Peyer's patch (tissue), 4 donors: Measurements from ENCODE around the gene CFAP43. TPM values are rescaled to one million over a fixed set of nuclear protein-coding genes. Genes with fewer than 3 reads are reported as not detected.
A peak's percentile ranks its signal among the peaks of the same experiment; 100 is the strongest.

Experiments used
- DNase-seq, 3 donors: peaks; one replicate each; pipeline ENCODE4 v3.0.0-alpha.2; 2017 to 2019
- H3K27ac ChIP-seq, 4 donors: fragments of 200-600 bp; sonication (generic); one replicate each; pipeline ENCODE4 v1.5.1; 2016 to 2019
- H3K27me3 ChIP-seq, 2 donors: fragments of 200-600 bp; sonication (generic); one replicate each; pipeline ENCODE4 v1.5.1; 2019
- H3K36me3 ChIP-seq, 3 donors: fragments of 200-600 bp; sonication (generic); one replicate each; pipeline ENCODE4 v1.5.1; 2016 to 2019
- H3K4me1 ChIP-seq, 4 donors: fragments of 200-600 bp; sonication (generic); one replicate each; pipeline ENCODE4 v1.5.1; 2016 to 2019
- H3K4me3 ChIP-seq, 4 donors: fragments of 200-600 bp; sonication (generic); 1 replicate in 3 of 4; 2 replicates in 1 of 4; pipeline ENCODE4 v1.5.1; 2016 to 2019; ENCODE audit warnings: mild to moderate bottlenecking in 1 of 4
- H3K9me3 ChIP-seq, 4 donors: fragments of 200-600 bp; sonication (generic); one replicate each; pipeline ENCODE4 v1.5.1; 2016 to 2019; ENCODE audit warnings: mild to moderate bottlenecking in 1 of 4
- POLR2A ChIP-seq, 2 donors: fragments of 450-650 bp; IDR thresholded peaks; one replicate each; pipeline ENCODE4 v1.5.1; 2017; ENCODE audit warnings: antibody characterized with exemption in 2 of 2, mild to moderate bottlenecking in 2 of 2, moderate library complexity in 2 of 2
- total RNA-seq, 4 donors: library from RNA; depleted of rRNA; stranded (reverse); fragments of >200 nt; gene quantifications; one replicate each; pipeline ENCODE4 v1.1.0, GENCODE V29; 2016
- TF ChIP-seq, protein P1 (sequence below), 6 experiments: fragments of 450-650 bp in 4 of 6; fragments of 200-600 bp in 2 of 6; sonication (generic) in 1 of 6; IDR thresholded peaks; one replicate each; pipeline ENCODE4 v1.5.1; 2017 to 2019; ENCODE audit warnings: antibody characterized with exemption in 6 of 6, mild to moderate bottlenecking in 3 of 6, moderate library complexity in 1 of 6

Gene CFAP43
- total RNA-seq, 4 donors from 2014 or later, result 0.27 to 12.4 (median 0.76) TPM; not detected in 1

DNA sequence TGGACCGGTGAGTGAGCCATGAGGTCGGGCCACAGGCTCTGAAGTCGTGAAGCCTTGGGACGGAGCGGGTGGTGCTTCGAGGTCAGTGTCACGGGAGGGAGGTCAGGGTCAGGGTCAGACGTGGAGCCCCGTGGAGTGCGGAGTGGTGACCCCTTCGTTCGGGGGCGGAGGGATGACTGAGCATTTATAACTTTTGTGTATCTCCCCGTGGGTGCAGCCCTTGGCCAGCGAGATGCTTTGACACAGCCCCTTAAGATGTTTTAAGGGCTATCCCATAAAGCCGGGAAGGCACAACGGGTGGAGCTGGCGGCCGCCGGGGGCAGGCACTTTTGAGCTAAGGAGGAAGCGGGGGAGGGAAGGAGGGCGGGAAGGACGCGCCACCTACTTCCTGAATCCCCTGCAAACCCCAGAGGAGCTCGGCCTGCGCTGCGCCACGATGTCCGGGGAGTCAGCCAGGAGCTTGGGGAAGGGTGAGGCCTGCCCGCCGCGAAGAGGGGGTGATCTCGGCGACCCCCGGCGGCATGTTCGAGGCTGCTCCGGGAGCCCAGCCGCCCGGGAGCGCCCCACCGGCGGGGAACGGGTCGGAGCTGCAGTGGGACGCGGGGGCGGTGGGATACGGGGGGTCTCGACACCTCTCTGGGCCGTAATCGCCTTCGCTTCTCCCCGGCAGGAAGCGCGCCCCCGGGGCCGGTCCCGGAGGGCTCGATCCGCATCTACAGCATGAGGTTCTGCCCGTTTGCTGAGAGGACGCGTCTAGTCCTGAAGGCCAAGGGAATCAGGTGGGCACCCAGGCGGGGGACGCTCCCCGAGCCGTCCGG, 22.5 kb upstream of the CFAP43 start, which contains the start of gene GSTO1:
Gene GSTO1, plus strand, starts transcription at position 400 of the 818 bp plus-strand sequence. Its CDS starts 37 bp downstream, at position 437.
- peak; percentile 78 to 90 (median 81) for DNase-seq
- Histone ChIP-seq H3K4me1 (peaks cover 0 to 44% (median 12%) of the 10 kb centered on the region in 4 donors), H3K36me3 (peaks cover 0 to 25% (median 0%) of the 10 kb centered on the region in 3 donors), H3K27ac (peak within 1 kb of the TSS; percentile 94 to 96 (median 94)), H3K4me3 (peak within 1 kb of the TSS; percentile 71 to 97 (median 81)), H3K27me3 (no peaks in the 10 kb centered on the region), H3K9me3 (no peaks in the 10 kb centered on the region)
- peak; percentile 44 to 59 for TF ChIP-seq POLR2A (IDR thresholded peaks at IDR 0.05)
- TF ChIP-seq, protein P1, sequence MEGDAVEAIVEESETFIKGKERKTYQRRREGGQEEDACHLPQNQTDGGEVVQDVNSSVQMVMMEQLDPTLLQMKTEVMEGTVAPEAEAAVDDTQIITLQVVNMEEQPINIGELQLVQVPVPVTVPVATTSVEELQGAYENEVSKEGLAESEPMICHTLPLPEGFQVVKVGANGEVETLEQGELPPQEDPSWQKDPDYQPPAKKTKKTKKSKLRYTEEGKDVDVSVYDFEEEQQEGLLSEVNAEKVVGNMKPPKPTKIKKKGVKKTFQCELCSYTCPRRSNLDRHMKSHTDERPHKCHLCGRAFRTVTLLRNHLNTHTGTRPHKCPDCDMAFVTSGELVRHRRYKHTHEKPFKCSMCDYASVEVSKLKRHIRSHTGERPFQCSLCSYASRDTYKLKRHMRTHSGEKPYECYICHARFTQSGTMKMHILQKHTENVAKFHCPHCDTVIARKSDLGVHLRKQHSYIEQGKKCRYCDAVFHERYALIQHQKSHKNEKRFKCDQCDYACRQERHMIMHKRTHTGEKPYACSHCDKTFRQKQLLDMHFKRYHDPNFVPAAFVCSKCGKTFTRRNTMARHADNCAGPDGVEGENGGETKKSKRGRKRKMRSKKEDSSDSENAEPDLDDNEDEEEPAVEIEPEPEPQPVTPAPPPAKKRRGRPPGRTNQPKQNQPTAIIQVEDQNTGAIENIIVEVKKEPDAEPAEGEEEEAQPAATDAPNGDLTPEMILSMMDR (IDR thresholded peaks at IDR 0.05), result peak in 1 of 6 experiments; percentile 5

DNA sequence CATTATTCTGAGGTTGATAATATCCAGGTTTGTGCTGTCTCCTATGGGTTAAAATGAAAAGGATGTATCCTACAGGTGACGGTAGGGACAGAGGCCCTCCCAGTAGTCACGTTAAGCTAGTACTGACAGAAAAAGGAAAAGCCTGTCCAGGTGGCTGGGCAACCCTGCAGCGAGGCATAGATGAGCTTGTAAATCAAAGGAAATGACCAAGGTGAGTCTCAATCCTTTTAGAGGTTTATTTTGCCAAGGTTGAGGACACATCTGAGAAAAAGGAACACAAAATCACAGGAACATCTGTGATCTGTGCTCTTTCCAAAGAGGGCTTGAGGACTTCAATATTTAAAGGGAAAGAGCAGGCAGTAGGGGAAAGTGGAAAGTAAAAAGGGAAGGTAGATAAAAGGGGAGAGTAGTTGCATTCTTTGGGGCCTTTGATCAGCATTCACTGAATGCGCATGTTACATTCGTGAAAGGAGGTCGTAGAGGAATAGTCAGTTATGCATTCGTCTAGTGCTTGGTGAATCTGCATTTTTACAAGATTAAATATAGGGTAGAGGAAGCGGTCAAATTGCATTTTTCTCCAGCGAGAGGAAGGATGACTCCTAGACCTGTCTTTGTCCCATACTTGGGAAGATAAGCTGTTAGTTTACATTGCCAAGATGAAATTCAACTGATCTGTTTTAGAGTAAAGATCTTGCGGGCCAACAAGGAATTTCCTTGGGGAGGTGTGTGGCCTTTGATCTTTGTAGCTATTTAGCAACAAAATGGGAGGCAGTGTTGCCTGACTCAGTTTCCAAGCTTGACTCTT, 21.6 kb upstream of the CFAP43 start:
- TF ChIP-seq, protein P1 (IDR thresholded peaks at IDR 0.05), result no peak
- TF ChIP-seq POLR2A (IDR thresholded peaks at IDR 0.05), result no peak
- Histone ChIP-seq H3K27ac (peak overlapping the region; percentile 94 to 96 (median 94)), H3K9me3 (no peaks in the 10 kb centered on the region), H3K4me1 (peaks cover 0 to 40% (median 12%) of the 10 kb centered on the region in 4 donors), H3K36me3 (peaks cover 0 to 16% (median 0%) of the 10 kb centered on the region in 3 donors), H3K4me3 (peak overlapping the region; percentile 71 to 97 (median 81)), H3K27me3 (no peaks in the 10 kb centered on the region)
- DNase-seq, result no peak

DNA sequence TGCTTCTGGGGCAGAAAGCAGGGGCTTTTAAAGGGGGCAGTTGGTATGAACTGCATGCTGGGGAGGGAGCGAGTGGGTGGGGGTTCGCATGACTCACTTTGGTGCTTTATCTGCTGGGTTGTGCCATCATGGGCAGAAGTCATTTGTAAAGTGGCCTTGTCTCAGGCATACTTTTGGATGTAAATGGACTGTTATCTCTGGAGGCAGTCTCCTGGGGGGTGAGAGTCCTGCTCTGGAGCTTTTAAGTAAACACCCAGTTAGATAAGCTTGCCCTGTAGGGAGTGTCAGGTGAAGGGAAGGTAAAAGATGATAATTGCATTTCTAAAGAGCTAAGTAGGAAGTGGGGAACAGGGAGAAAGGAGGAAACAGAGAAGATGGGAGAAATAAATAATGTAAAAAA, 20.9 kb upstream of the CFAP43 start:
- Histone ChIP-seq H3K27me3 (no peaks in the 10 kb centered on the region), H3K27ac (peak overlapping the region in 2 of 4 donors; percentile 94 to 96), H3K4me1 (peaks cover 0 to 35% (median 12%) of the 10 kb centered on the region in 4 donors), H3K36me3 (peaks cover 0 to 9% (median 0%) of the 10 kb centered on the region in 3 donors), H3K4me3 (no peak overlapping the region), H3K9me3 (no peaks in the 10 kb centered on the region)
- no peak for TF ChIP-seq POLR2A (IDR thresholded peaks at IDR 0.05)
- TF ChIP-seq, protein P1 (IDR thresholded peaks at IDR 0.05), result no peak
- DNase-seq, result peak in 2 of 3 donors; percentile 59 to 65

DNA sequence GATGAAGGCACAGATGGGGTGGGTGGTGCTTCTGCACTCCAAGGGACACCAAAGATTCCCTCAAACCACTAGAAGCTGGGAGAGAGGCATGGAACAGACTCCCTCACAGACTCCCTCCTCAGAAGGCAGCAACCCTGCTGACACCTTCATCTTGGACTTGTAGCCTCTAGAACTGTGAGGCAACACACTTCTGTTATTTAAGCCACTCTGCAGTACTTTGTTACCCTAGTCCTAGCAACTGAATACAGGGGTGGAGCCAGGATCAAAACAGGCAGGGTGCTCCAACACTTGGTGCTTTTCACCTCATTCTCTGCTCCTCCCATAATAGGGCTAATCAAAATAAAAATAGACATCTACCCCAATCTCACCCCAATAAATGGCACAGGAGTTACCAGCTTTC, 20.2 kb upstream of the CFAP43 start:
- H3K9me3 ChIP-seq, result peaks cover 0 to under 1% (median 0%) of the 10 kb centered on the region in 4 donors
- H3K4me1 ChIP-seq, result peaks cover 0 to 30% (median 12%) of the 10 kb centered on the region in 4 donors
- H3K4me3 ChIP-seq, result no peak overlapping the region
- peak overlapping the region in 2 of 4 donors; percentile 60 to 96 for H3K27ac ChIP-seq
- TF ChIP-seq, protein P1 (IDR thresholded peaks at IDR 0.05), result no peak
- no peak for TF ChIP-seq POLR2A (IDR thresholded peaks at IDR 0.05)
- no peaks in the 10 kb centered on the region for H3K27me3 ChIP-seq
- H3K36me3 ChIP-seq, result peaks cover 0 to 1% (median 0%) of the 10 kb centered on the region in 3 donors
- no peak for DNase-seq

DNA sequence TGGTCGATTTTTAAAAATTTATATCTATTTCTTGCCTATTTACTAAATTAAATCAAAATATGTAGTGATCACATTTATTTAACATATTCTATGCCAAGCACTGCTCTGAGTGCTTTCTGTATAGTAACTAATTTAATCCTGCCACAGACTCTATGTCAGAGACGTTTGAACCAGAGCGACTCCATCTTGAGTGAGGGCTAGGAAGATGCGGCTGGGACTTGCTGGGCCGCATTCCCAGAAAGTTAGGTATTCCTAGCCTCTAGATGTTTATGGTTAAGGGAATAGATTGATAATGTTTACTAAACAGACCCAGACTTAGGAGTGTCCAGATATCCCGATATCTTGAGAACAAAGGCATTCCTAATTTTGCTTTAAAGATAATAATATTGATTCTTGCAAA, 19.3 kb upstream of the CFAP43 start:
- Histone ChIP-seq H3K27me3 (no peaks in the 10 kb centered on the region), H3K4me3 (no peak overlapping the region), H3K9me3 (peaks cover 0 to 5% (median 0%) of the 10 kb centered on the region in 4 donors), H3K36me3 (no peaks in the 10 kb centered on the region), H3K27ac (no peak overlapping the region), H3K4me1 (peaks cover 0 to 21% (median 9%) of the 10 kb centered on the region in 4 donors)
- DNase-seq, result no peak
- TF ChIP-seq POLR2A (IDR thresholded peaks at IDR 0.05), result no peak
- TF ChIP-seq, protein P1 (IDR thresholded peaks at IDR 0.05), result no peak
